Inflammatory macrophage (primary cell): ENCODE data around the gene SYP.
A peak's percentile ranks its signal among the peaks of the same experiment; 100 is the strongest.

Source experiments
- DNase-seq, 2 donors: peaks; one replicate each; pipeline ENCODE4 v3.0.0-alpha.2; 2020 to 2022

The SYP gene

GRCh38 chrX:49220100-49220499, 20.1 kb upstream of the SYP start:
- DNase-seq: no peak

DNA sequence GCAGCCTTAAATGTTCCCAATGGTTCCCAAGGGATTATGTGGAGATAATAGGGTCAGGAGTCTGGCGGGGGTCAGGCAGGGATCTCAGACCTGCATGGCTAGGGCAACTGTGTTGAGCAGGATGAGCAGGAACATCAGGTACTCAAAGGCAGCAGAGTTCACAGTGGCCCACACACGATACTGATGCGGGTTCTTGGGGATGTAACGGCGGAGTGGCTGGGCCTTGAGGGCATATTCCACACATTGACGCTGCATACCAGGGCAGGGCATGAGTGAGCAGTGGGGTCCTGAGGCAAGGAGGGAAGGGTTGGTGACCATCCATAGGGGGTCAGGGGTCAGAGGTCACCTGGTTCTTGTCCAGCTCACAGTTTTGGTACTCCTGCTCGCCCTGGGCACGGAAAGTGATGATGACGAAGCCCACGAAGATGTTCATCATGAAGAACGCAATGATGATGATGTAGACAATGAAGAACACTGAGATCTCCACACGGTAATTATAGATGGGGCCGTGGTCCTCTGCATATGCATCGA, 15.1 kb upstream of the SYP start:
- DNase-seq: no peak

DNA sequence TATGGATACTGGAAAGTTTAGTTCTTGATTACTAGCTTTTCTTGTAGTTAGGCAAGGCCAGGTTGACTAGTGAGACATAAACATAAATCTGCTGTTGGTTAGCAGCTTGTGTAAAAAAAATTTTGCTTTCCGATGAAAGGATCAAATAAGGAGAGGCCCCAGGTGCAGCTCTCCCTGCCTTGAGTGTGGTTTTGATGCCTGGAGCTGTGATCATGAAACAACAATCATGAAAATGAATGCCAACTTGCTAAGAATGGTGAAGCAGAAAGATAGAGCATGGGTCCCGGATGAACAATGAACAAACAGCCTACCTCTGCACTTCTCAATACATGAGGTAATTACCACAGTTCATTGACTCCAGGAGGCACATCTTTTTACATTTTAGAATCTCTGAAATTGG, 14.4 kb upstream of the SYP start:
- no peak for DNase-seq

- no peak for DNase-seq
These were observed 12.9 kb upstream of the SYP start for GRCh38 chrX:49212861-49213260.

DNA sequence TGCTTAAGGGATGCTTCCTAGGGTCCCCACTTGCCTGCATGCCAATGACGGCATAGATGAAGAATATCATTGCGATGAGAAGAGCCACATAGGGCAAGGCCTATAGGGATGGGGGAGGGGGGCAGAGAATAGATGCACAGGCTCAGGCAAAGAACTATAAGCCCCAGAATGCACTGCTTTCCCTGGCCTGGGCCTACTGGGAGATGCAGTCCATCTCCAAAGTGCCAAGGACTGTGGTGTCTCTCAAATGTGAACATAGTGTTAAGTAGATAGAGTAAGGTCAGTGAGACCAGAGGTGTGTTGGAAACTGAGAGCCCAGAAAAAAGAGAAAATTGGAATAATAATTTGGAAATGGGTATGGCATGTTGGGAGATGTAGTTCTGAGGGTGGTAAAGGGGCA, 12.2 kb upstream of the SYP start:
- no peak for DNase-seq

GRCh38 chrX:49211074-49211473, 11.1 kb upstream of the SYP start:
- DNase-seq: no peak

DNA sequence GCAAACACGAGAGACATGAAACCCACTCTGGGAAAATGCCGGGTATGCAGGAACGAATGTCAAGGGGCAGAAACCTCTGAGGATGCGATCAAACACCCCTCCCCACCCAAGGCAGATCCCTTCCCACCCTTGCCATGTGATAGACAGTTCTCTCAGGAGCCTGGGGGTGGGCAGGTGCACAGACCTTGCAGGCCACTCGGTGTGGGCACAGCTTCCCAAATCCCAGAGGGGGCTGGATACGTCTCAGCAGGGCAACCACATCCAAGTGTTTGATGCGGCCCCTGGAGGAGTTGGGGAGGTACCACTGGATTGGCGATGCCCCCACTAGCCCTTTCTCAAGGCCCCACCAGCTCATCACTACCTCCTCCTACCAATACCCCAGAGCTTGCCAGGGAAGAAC, 10.4 kb upstream of the SYP start:
- no peak for DNase-seq

- DNase-seq: peak; percentile 16 to 68
These were observed 9.7 kb upstream of the SYP start for GRCh38 chrX:49209434-49210251.

- DNase-seq: no peak
These were observed 8.4 kb upstream of the SYP start for GRCh38 chrX:49208399-49208798.

- no peak for DNase-seq
These were observed 6.5 kb upstream of the SYP start for GRCh38 chrX:49206543-49206942.

GRCh38 chrX:49205443-49205842, 5.5 kb upstream of the SYP start:
- DNase-seq: no peak

DNA sequence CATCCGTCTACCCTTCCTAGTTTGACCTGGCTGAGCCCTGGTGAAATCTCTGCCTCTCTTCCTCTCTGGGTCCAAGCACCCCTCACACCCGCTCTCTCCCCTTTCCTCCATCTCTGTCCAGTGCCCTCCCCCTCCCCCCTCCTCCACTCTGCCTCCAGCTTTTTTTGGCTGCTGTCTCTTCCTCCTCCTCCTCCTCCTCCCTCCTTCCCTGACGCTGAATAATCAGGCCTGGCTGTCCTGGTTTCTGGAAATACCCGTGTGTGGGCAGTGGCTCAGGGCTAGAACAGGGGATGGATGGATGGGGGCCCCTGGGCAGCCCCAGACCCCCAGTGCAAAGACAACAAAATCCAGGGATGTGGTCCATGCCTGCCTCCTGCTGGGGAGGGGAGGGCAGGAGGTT, 4.7 kb upstream of the SYP start:
- no peak for DNase-seq

DNA sequence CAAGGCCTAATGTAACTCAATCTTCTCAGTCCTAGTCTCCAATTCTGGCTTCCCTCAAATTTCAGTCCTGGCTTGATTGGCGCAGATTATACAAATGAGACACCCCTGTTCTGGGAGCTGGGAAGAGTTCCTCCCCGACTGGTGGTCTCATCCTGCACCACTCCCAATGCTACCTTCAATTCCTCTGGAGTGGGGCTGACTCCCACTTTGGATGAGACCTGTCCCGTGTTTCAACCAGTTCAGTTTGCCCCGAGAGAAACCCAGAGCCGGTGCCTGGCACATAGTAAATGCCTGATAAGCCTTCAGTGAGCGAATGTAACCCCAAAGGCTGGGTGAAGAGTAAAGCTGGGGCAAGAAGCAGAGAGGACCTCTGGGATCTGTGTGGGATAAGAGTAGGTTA, 4.0 kb upstream of the SYP start:
- DNase-seq: no peak

- DNase-seq: no peak
These were observed 3.5 kb upstream of the SYP start for GRCh38 chrX:49203536-49203935.

- DNase-seq: no peak
These were observed 2.0 kb upstream of the SYP start for GRCh38 chrX:49202022-49202421.

- no peak for DNase-seq
These were observed 738 bp downstream of the SYP start for GRCh38 chrX:49199315-49199595.

DNA sequence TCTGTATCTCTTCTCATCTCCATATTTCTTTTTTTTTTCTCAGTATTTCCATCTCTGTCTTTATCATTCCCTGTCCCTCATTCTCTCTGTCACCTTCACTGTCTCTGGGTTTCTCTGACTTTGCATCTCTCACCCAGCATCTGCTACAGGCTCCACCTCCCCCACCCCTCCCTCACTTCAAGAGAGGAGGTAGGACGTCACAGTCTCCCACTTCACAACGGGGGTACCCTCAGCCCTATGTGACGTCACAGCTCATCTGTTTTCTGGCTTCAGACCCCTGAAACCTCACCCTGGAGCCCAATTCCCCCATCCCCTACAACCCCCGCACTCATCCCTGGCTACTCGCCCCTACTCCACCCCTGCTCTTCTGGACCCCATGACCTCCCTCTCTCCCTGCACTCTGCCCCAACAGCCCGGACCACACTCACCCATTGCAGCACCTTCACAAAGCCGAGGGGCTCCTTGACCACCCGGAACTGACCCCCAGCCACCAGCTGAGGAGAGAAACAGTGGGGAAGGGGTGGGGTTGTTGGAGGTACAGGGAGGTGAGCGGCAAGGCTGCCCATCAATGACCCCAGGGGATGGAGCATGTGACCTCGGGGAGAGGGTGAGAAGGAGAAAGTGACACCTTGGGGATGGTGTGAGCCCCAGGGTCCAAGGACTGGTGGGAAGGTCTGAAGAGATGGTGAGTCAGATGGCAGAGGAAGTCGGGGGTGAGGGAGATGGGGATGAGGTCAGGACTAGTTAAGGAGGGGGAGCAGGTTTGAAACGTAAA, 1.3 kb downstream of the SYP start:
- no peak for DNase-seq

GRCh38 chrX:49197543-49198087, 2.4 kb downstream of the SYP start:
- no peak for DNase-seq

- no peak for DNase-seq
These were observed 6.4 kb downstream of the SYP start for GRCh38 chrX:49193542-49193964.

DNA sequence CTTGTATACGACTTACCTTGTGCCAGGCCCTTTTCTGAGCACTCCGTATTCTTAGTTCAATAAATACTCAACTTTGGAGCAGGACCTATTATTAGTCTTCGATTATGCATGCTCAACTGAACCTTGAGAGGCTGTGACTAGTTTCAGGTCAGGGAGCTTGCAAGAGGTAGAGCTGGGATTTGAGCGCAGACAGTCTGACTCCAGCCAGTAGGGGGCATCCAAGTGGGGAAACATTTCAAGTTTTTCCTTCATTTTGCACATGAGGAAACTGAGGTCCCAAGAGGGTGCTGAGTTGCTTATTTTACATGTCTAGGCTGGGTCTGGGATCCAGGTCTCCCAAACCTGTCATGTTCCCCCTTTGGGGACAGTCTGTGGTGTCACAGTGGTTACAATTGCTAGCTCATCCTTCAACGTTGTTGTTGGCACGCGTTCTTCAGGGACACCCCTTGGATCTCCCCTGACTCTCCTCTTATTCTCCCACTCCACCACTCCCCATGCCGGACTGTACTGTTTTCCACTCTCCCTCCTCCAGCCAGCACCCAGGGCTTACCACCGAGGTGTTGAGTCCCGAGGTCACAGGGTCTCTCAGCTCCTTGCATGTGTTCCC, 7.2 kb downstream of the SYP start:
- peak in 1 of 2 donors; percentile 8 for DNase-seq

DNA sequence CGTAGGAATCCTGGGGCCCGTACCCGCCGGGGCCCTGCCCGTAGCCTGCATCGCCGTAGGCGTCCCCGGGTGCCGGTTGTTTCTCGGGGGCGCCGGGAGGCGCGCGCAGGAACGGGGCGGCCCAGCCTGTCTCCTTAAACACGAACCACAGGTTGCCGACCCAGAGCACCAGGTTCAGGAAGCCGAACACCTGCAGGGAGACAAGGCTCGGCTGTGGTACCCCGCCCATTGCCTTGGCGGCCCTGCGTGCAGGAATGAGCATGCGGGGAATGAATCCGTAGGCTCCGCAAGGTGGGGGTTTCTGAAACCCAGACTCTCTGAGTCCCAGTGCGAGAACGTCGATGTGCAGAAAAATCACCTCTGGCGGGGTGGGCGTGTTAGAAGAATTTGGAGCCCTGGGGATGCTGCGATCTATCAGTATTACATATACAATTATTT, 8.4 kb downstream of the SYP start:
- no peak for DNase-seq

- peak; percentile 97 for DNase-seq
These were observed 9.0 kb downstream of the SYP start for GRCh38 chrX:49190821-49191573.

DNA sequence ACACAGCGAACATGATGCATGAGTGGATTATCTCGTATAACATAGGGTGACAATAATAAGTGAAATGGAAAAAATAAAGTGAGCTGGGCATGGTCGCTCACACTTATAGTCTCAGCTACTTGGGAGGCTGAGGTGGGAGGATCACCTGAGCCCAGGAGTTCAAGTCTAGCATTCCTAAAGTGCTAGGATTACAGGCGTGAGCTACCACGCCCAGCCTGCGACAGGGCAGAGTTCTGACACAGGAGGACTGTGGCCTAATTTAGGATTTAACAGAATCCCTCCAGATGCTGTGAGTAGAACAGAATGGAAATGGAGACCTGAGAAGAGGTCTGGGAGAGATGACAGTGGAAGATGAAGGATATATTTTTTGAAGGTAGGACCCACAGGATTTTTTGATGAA, 10.4 kb downstream of the SYP start:
- no peak for DNase-seq
